H54 (cell line): ENCODE measurements around the gene NLRP5.

Experiments
- DNase-seq: peaks from one replicate; pipeline ENCODE4 v3.0.0; 2011; ENCODE audit warnings: low spot score, mixed read lengths; ENCODE audit not compliant: insufficient read length
- FAIRE-seq: peaks from 3 replicates; lab custom pipeline; 2011; peaks lifted over from hg19 to GRCh38; lab: Jason Lieb, UNC
- POLR2A ChIP-seq: IDR thresholded peaks from 2 replicates; pipeline ENCODE4 v1.6.1; 2011; ENCODE audit warnings: low read depth, mild to moderate bottlenecking, low read length

Gene NLRP5

DNA sequence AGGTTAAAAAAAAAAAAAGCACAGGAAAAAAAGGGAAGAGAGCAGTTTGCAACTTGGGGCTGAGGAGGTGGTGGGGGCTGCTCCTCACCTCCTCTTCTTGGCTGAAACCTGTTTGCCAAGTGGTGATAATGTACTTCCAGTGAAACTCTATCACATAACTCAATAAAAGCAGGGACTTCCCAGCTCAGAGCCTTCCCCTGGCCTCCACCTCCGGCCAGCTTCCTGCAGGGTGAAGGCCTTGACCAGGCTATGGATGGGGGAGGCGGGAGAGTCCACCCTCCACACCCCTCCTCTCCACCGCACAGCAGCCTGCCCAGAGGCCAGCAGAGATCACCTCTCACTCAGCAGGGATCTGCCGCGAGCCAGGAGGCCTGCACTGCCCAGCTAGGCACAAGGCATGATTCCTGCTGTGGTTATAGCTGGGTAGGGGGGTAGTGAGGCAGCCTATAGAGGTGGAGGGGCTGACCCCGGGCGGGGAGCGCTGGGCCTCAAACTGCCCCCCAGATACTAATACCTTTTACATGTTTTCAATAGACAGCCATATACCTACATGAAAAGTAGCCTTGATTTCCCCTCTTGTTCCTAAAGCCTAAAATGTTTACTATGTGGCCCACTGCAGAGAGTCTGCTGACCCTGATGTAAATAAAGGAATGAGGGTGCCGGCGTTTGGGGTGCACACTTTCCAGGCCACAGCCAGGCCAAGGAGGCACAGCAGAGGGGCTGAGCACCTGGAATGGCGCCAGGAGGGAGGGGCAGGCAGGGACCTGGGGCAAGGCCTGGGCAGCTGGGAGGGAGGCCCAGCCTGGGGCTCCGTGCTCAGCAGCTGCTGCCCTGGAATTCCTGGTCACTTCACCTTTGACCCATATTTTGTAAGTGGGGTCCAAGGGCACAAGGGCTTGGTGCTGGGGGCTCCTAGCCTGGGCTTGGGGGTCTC is 124.2 kb downstream of the NLRP5 start:
- DNase-seq = peak; percentile 99
- peak; percentile 83 for FAIRE-seq
- peak; percentile 39; the same call in 1 of the 2 replicates for TF ChIP-seq POLR2A
